ENCODE measurements around the gene DTNB.

GRCh38 chr2:25598332-25598731, 75.0 kb downstream of the DTNB start:
- TF ChIP-seq RAD21 (conservative IDR thresholded peaks at IDR 0.05): no peak
- no peak for TF ChIP-seq CTCF (IDR thresholded peaks at IDR 0.05; ENCODE audit: poor library complexity, severe bottlenecking)
- no peak for TF ChIP-seq EP300 (conservative IDR thresholded peaks at IDR 0.05; ENCODE audit: poor library complexity, severe bottlenecking)
- TF ChIP-seq POLR2AphosphoS5 (IDR thresholded peaks at IDR 0.05): no peak
- no peak for TF ChIP-seq REST (IDR thresholded peaks at IDR 0.05; ENCODE audit: borderline replicate concordance)
- no peak for TF ChIP-seq EZH2 (IDR thresholded peaks at IDR 0.05; ENCODE audit: borderline replicate concordance, insufficient read depth, low read length, poor library complexity, severe bottlenecking)
